ENCODE results near the gene PAQR5.
"Not testable (repeated sequence)": the region's sequence is repeated elsewhere in the genome, so short reads cannot be mapped to it uniquely, and the experiment has no call there.

PAQR5 gene

GRCh38 chr15:69424001-69424400 is 125.3 kb downstream of the PAQR5 start:
- DNase-seq (ENCODE audit: low spot score) = no peak

DNA sequence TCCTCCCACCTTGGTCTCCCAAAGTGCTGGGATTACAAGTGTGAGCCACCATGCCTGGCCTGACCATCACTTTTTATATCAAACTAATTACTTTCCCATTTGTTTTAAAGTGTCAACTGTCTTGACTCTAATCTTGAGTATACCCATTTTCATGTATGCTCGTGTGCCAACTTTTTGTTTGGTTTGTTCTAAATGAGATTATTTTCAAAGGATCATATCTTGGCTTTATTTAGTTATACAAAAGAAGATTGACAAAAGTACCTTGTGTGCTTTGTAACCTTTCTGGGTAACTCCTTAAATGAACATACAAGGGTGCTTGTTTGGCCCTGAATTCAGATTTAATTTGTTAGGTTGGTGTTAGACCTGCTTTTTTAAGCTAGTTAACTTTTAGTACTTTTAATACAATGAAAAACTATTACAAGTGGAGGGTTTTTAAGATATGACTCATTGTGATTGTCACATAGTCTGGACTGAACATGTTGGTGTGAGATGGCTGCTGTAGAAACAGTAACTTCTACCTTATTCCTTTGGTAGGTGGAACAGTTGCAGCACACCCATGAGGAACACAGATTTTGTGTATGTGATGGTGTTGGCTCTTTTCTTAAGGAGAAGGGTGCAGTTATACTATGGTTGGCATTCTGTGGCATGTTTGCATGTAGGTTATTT is 126.2 kb downstream of the PAQR5 start:
- DNase-seq (ENCODE audit: low spot score) = no peak

GRCh38 chr15:69433831-69434230 is 135.1 kb downstream of the PAQR5 start:
- DNase-seq (ENCODE audit: low spot score) = no peak

GRCh38 chr15:69434238-69434637 is 135.5 kb downstream of the PAQR5 start:
- DNase-seq (ENCODE audit: low spot score) = no peak

- no peak for DNase-seq (ENCODE audit: low spot score)
Measured at GRCh38 chr15:69434679-69435078, 136.0 kb downstream of the PAQR5 start.

DNA sequence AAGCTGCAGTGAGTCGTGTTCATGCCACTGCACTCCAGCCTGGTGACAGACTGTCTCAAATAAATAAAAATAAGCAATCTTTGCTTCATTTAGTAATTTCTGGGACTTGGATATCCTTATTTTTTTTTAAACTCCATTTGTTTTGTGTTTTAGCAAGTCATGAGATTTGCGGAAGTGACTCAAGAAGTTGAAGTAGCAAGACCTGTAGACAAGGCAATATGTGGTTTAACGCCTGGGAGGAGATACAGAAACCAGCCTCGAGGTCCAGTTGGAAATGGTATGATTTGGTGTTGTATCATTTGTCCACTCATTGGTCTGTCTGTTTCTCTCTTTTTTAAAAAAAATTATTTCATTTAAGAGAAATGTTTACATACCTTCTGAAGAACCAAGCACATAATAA is 137.3 kb downstream of the PAQR5 start:
- no peak for DNase-seq (ENCODE audit: low spot score)

DNA sequence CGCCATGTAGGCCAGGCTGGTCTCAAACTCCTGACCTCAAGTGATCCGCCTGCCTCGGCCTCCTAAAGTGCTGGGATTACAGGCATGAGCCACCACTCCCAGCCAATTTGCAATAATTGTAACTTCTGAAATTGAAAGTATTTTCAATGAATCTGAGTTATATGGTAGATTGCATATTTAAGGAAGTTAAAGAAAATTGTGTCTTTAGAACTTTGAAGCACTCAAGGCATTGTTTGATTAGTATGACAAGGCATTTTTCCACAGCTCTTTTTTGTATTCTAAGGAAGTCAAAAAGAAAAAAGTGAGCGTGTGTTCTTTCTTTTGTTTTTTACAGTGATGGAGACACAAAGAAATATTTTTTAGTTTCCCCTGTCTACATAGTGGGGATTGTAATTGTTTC is 138.2 kb downstream of the PAQR5 start:
- no peak for DNase-seq (ENCODE audit: low spot score)

DNA sequence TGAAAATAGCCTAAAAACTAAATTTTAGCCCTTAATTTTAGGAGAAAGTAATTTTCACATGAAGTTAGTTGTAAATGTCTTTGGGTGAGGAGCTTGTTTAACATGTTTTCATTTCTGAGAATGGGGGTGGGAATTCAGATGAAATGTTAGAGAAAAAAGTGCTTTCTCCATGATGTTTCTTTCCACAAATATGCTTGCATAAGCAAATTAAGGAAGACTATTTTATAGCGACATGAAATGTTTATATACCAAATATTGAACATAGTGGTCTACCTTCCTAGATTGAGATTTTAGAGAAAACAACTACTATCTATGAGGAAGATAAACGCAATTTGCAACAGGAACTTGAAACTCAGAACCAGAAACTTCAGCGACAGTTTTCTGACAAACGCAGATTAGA is 140.9 kb downstream of the PAQR5 start:
- no peak for DNase-seq (ENCODE audit: low spot score)

GRCh38 chr15:69443032-69443611 is 144.4 kb downstream of the PAQR5 start:
- DNase-seq (ENCODE audit: low spot score) = no peak

- no peak for DNase-seq (ENCODE audit: low spot score)
Measured at GRCh38 chr15:69444686-69445085, 146.0 kb downstream of the PAQR5 start.

- no peak for DNase-seq (ENCODE audit: low spot score)
Measured at GRCh38 chr15:69446953-69447352, 148.2 kb downstream of the PAQR5 start.

DNA sequence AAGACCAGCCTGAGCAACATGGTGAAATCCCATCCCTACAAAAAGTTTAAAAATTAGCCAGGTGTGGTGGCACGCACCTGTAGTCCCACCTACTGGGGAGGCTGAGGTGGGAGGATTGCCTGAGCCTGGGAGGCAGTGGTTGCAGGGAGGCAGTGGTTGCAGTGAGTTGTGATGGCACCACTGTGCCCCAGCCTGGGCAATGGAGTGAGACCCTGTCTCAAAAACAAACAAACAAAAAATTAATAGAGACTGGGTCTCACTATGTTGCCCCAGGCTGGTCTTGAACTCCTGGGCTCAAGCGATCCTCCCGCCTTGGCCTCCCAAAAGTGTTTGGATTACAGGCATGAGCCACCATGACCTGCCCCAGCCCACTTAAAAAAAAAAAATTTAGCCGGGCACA is 151.5 kb downstream of the PAQR5 start:
- not testable (repeated sequence) for DNase-seq (ENCODE audit: low spot score)

- no peak for DNase-seq (ENCODE audit: low spot score)
Measured at GRCh38 chr15:69450968-69451695, 152.4 kb downstream of the PAQR5 start.

- DNase-seq (ENCODE audit: low spot score) = no peak
Measured at GRCh38 chr15:69451951-69452691, 153.4 kb downstream of the PAQR5 start.

GRCh38 chr15:69452692-69453521 is 154.2 kb downstream of the PAQR5 start, which contains the start of gene RPLP1:
TSS of gene RPLP1 (plus strand) at chr15:69452818. CDS start at chr15:69452949, 131 bp downstream.
- peak; percentile 91 for DNase-seq (ENCODE audit: low spot score)

DNA sequence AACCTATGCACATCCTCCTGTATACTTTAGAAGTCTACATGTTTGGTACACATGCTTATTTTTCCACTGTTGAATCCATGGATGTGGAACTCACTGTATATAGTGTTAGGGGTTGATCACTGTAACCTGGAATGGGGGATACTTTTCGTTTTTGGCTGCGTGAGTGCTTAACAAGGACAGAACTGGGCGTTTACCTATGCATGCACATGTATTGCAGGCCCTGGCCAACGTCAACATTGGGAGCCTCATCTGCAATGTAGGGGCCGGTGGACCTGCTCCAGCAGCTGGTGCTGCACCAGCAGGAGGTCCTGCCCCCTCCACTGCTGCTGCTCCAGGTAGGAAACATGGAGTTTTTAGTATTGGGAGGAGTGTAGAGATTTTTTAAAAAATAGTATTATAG is 156.2 kb downstream of the PAQR5 start:
- no peak for DNase-seq (ENCODE audit: low spot score)

DNA sequence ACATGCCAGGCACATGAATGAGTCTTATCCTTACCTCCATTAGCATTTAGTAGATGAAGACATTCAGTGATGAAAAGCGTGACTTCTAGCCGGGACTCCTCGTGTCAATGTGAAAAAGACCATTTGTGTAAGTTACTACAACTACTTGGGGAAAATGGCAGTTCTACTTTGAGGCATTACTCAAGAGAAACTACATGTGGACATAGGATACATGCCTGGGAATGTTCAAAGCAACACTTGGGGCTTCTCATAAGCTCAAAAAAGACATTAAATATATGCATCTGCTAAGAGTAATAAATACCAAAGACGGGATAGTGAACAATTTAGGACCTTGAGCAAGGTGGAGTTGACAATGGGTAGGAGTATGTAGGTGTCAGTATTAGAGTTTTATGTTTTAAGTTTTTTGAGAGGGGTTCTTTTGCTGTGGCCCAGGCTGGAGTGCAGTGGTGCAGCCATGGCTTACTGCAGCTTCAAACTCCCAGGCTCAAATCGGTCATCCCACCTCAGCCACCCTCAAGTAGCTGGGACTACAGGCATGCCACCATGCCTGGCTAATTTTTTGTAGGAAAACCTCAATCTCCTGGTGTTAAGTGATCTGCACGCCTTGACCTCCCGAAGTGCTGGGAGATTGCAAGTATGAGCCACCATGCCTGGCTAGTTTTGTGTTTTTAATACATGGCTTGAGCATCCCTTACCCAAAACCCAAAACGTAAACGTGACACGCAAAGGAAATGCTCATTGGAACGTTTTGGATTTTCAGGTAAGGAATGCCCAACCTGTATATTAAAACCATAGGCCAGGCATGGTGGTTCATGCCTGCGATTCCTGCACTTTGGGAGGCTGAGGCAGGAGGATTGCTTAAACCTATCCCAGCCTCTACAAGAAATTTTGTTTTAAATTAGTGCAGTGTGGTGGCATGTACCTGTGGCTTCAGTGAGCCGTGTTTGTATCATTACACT is 157.8 kb downstream of the PAQR5 start:
- DNase-seq (ENCODE audit: low spot score) = no peak

Measured in COLO829 (cell line).